A549 (cell line): Measurements from ENCODE around the gene CRIP3. TPM values are rescaled to one million over a fixed set of nuclear protein-coding genes. Genes with fewer than 3 reads are reported as not detected.

Experiments
- ATAC-seq, 2 experiments: fragments of 200-7000 bp in 1 of 2; fragments of >200 bp in 1 of 2; cut with Nextera tagmentation in 1 of 2; cut with Tn5 transposase in 1 of 2; 3 replicates each; pipeline versions ENCODE4 v1.8.0 to v1.9.1; 2018 to 2020; ENCODE audit warnings: mild to moderate bottlenecking in 1 of 2, moderate library complexity in 1 of 2
- CTCF ChIA-PET: fragments of 300-600 bp; sonication (Branson Sonifier 250); formaldehyde crosslinking; extraction: SDS; loops from one replicate; lab custom pipeline; 2021; ENCODE audit warnings: antibody characterized with exemption, inconsistent platforms; lab: Yijun Ruan, JAX
- POLR2A ChIA-PET: fragments of 350-600 bp; formaldehyde crosslinking; extraction: SDS; loops from one replicate; lab custom pipeline; 2021; ENCODE audit warnings: antibody characterized with exemption, inconsistent platforms; lab: Yijun Ruan, JAX
- DNase-seq, 2 experiments: peaks; one replicate each; pipeline versions ENCODE4 v3.0.0 to v3.0.0-alpha.2; 2011 to 2016; ENCODE audit warnings: low read depth in 1 of 2, low spot score in 1 of 2
- FAIRE-seq: peaks from 2 replicates; lab custom pipeline; 2011; peaks lifted over from hg19 to GRCh38; lab: Jason Lieb, UNC
- H3K27ac ChIP-seq, 2 experiments: fragments of >200 bp; sonication (Bioruptor Twin); formaldehyde crosslinking; 3 replicates each; pipeline ENCODE4 v1.5.1; 2016 to 2017
- H3K4me1 ChIP-seq: fragments of >200 bp; sonication (Bioruptor Twin); formaldehyde crosslinking; 3 replicates; pipeline ENCODE4 v1.6.1; 2016
- H3K4me2 ChIP-seq: fragments of >200 bp; sonication (Bioruptor Twin); formaldehyde crosslinking; 3 replicates; pipeline ENCODE4 v1.6.1; 2016
- H3K4me3 ChIP-seq: fragments of >200 bp; sonication (Bioruptor Twin); formaldehyde crosslinking; 3 replicates; pipeline ENCODE4 v1.5.1; 2016
- H3K9me3 ChIP-seq: fragments of >200 bp; sonication (Bioruptor Twin); formaldehyde crosslinking; 3 replicates; pipeline ENCODE4 v1.6.1; 2016
- CEBPB ChIP-seq, 2 experiments: fragments of >200 bp in 1 of 2; sonication (Bioruptor Twin) in 1 of 2; formaldehyde crosslinking in 1 of 2; IDR thresholded peaks; 2 replicates each; pipeline ENCODE4 v1.6.1; 2012 to 2016
- CHD4 ChIP-seq: fragments of 200-600 bp; sonication (generic); IDR thresholded peaks from 2 replicates; pipeline ENCODE4 v1.6.1; 2016; ENCODE audit warnings: antibody characterized with exemption, mild to moderate bottlenecking, borderline replicate concordance
- EHF ChIP-seq: fragments of 250-450 bp; sonication (Bioruptor Pico); IDR thresholded peaks from 2 replicates; pipeline ENCODE4 v1.5.0; 2020; ENCODE audit warnings: mild to moderate bottlenecking
- EHMT2 ChIP-seq: fragments of 200-600 bp; sonication (generic); IDR thresholded peaks from 2 replicates; pipeline ENCODE4 v1.6.1; 2016; ENCODE audit warnings: antibody characterized with exemption, low read depth, mild to moderate bottlenecking, moderate library complexity
- ESRRA ChIP-seq: fragments of 150-350 bp; IDR thresholded peaks from 2 replicates; pipeline ENCODE4 v1.6.1; 2014; ENCODE audit warnings: mild to moderate bottlenecking, low read length, borderline replicate concordance
- HOXB5 ChIP-seq: fragments of 250-450 bp; sonication (Bioruptor Pico); IDR thresholded peaks from 2 replicates; pipeline ENCODE4 v1.5.0; 2020; ENCODE audit warnings: mild to moderate bottlenecking, moderate library complexity
- MAFK ChIP-seq: fragments of 450-650 bp; IDR thresholded peaks from 2 replicates; pipeline ENCODE4 v1.6.1; 2014; ENCODE audit not compliant: partially characterized antibody
- MYC ChIP-seq: IDR thresholded peaks from 2 replicates; pipeline ENCODE4 v1.6.1; 2012; ENCODE audit warnings: mild to moderate bottlenecking, inconsistent platforms, low read length, improper control_type of control experiment, borderline replicate concordance
- NFE2L2 ChIP-seq: fragments of 150-350 bp; conservative IDR thresholded peaks from 2 replicates; pipeline ENCODE4 v1.6.1; 2014; ENCODE audit warnings: low read length
- SREBF2 ChIP-seq: fragments of 450-650 bp; IDR thresholded peaks from 2 replicates; pipeline ENCODE4 v1.6.1; 2014; ENCODE audit warnings: mild to moderate bottlenecking, moderate library complexity
- TFCP2L1 ChIP-seq: fragments of 250-450 bp; sonication (Bioruptor Pico); IDR thresholded peaks from 2 replicates; pipeline ENCODE4 v1.5.0; 2021; ENCODE audit warnings: mild to moderate bottlenecking
- TP53 ChIP-seq: fragments of 250-450 bp; sonication (Bioruptor Pico); IDR thresholded peaks from 2 replicates; pipeline ENCODE4 v1.5.0; 2021; ENCODE audit warnings: mild to moderate bottlenecking, moderate library complexity
- ZC3H11A ChIP-seq: fragments of 450-650 bp; IDR thresholded peaks from 2 replicates; pipeline ENCODE4 v1.6.1; 2014; ENCODE audit warnings: antibody characterized with exemption, mild to moderate bottlenecking
- WGBS: methylation state at CpG from one replicate; pipeline ENCODE4 v1.1.6; 2017; ENCODE audit errors: missing lambda C conversion rate; 5-methylcytosine and 5-hydroxymethylcytosine counted together
- polyA plus RNA-seq, 4 experiments: library from polyadenylated mRNA; depleted of rRNA in 3 of 4; stranded (reverse); fragments of >200 nt; fragmentation: RNase III in 1 of 4; extraction: RNeasy Plus Mini Kit Qiagen cat#74134 plus additional on column Dnase treatment in 1 of 4; gene quantifications; 2 replicates in 3 of 4; 3 replicates in 1 of 4; pipeline ENCODE4 v1.2.3, GENCODE V29; 2011 to 2017
- TF ChIP-seq, protein P1 (sequence below): fragments of 250-450 bp; sonication (Bioruptor Pico); IDR thresholded peaks from 2 replicates; pipeline ENCODE4 v1.5.0; 2021; ENCODE audit warnings: mild to moderate bottlenecking, moderate library complexity, borderline replicate concordance
- TF ChIP-seq, protein P2 (sequence below): fragments of >200 bp; sonication (Bioruptor Twin); formaldehyde crosslinking; IDR thresholded peaks from 2 replicates; pipeline ENCODE4 v1.6.1; 2016
- TF ChIP-seq, protein P3 (sequence below): fragments of 450-650 bp; IDR thresholded peaks from 2 replicates; pipeline ENCODE4 v1.6.1; 2014; ENCODE audit warnings: antibody characterized with exemption
- TF ChIP-seq, protein P4 (sequence below): fragments of 150-350 bp; IDR thresholded peaks from 2 replicates; pipeline ENCODE4 v1.6.1; 2014; ENCODE audit warnings: low read depth, mild to moderate bottlenecking, low read length

CRIP3 gene
- polyA plus RNA-seq, 2 of the 4 experiments (the other 2 are of a cell fraction): 1.3 to 2.8 TPM

DNA sequence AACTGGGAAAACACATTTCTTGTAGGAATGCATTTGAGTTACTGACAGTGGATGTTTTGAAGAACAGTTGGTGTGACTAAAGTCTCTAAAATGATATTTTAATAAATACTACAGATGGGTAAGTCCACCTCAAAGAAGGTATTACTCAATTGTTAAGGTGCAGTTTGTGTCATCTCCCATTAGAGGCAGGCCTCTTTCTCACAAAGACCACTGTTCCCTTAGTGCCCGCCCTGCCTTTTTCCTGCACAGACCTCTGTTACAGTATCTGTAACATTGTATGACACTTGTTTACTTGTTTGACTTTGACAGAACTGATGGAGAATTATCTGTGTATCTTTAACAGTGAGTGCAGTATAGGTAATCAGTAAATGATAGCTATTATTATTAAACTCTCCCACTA is 5.2 kb upstream of the CRIP3 start:
- Histone ChIP-seq H3K4me2 (no peak overlapping the region), H3K9me3 (no peaks in the 10 kb centered on the region), H3K4me1 (peaks cover 12% of the 10 kb centered on the region), H3K27ac (no peak overlapping the region), H3K4me3 (no peak overlapping the region)
- no peak for DNase-seq
- no peak for FAIRE-seq
- WGBS: 80% methylated on average over 1 of the region's 1 CpG
- POLR2A ChIA-PET: no interaction called here
- CTCF ChIA-PET: interaction anchor here (1.0 to 1.7 kb wide), 5 partner anchors 17 to 193 kb away, joined by 3 to 8 read pairs (median 5); no protein-coding TSS in a partner anchor
- ATAC-seq: no peak
- TF ChIP-seq ZC3H11A: no peak
- TF ChIP-seq, protein P1, sequence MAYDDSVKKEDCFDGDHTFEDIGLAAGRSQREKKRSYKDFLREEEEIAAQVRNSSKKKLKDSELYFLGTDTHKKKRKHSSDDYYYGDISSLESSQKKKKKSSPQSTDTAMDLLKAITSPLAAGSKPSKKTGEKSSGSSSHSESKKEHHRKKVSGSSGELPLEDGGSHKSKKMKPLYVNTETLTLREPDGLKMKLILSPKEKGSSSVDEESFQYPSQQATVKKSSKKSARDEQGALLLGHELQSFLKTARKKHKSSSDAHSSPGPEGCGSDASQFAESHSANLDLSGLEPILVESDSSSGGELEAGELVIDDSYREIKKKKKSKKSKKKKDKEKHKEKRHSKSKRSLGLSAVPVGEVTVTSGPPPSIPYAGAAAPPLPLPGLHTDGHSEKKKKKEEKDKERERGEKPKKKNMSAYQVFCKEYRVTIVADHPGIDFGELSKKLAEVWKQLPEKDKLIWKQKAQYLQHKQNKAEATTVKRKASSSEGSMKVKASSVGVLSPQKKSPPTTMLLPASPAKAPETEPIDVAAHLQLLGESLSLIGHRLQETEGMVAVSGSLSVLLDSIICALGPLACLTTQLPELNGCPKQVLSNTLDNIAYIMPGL (CRISPR knock-in tag): no peak
- TF ChIP-seq, all 56 proteins: peak for 0

DNA sequence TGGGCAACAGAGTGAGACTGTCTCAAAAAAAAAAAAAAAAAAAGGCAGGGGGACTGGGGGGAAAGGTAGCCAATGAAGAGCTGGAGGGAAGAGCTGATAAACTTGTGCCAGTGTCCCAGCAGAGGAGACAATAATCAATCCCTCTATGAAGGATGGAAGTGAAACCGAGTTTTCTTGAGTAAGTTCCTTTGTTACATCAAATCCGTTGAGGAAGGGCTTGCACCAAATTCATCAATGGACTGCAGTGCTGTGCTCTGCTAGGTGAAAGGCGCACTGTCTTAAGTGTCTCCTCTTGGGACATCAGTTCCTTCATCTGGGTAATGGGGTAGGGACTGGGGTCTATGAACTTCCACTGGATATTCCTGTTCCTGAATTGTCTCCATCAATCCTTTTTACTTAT is 3.0 kb upstream of the CRIP3 start:
- POLR2A ChIA-PET: interaction anchor here (0.6 kb wide), 1 partner anchor 196 kb away, joined by 3 read pairs; no protein-coding TSS in a partner anchor
- H3K4me1 ChIP-seq: peaks cover 12% of the 10 kb centered on the region
- no peak for FAIRE-seq
- no peak overlapping the region for H3K4me3 ChIP-seq
- H3K4me2 ChIP-seq: no peak overlapping the region
- CTCF ChIA-PET: interaction anchor here (1.1 to 1.5 kb wide), 3 partner anchors 9 to 49 kb away, joined by 3 read pairs; no protein-coding TSS in a partner anchor
- WGBS: 86% methylated on average over 3 of the region's 3 CpGs
- H3K27ac ChIP-seq: no peak overlapping the region
- DNase-seq: no peak
- ATAC-seq: no peak
- TF ChIP-seq TP53 (CRISPR knock-in tag) (no peak), HOXB5 (no peak), TFCP2L1 (CRISPR knock-in tag) (no peak), ZC3H11A (no peak)
- TF ChIP-seq, protein P2, sequence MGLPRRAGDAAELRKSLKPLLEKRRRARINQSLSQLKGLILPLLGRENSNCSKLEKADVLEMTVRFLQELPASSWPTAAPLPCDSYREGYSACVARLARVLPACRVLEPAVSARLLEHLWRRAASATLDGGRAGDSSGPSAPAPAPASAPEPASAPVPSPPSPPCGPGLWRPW: no peak
- no peaks in the 10 kb centered on the region for H3K9me3 ChIP-seq

DNA sequence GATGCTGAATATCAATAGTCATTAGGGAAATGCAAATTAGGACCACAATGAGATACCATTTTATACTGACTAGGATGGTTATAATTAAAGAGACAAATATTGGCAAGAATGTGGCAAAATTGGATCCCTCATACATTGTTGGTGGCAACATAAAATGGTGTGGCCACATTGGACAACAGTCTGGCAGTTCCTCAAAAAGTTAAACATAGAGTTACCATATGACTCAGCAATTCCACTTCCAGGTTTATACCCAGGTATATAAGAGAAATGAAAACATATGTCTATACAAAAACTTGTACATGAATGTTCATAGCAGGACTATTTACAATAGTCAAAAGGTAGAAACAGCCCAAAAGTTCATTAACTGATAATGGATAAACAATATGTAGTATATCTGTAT is 2.0 kb upstream of the CRIP3 start:
- no peak overlapping the region for H3K27ac ChIP-seq
- H3K4me2 ChIP-seq: no peak overlapping the region
- no peak for DNase-seq
- CTCF ChIA-PET: no interaction called here
- H3K9me3 ChIP-seq: no peaks in the 10 kb centered on the region
- peaks cover 12% of the 10 kb centered on the region for H3K4me1 ChIP-seq
- no peak overlapping the region for H3K4me3 ChIP-seq
- POLR2A ChIA-PET: no interaction called here
- no peak for FAIRE-seq
- ATAC-seq: no peak
- TF ChIP-seq CEBPB (IDR thresholded peaks at IDR 0.05): no peak
- 0 out of 2 replicates have a peak, but pooled peaks have one; percentile 11 for TF ChIP-seq NFE2L2
- TF ChIP-seq MAFK: peak; percentile 64
- TF ChIP-seq ESRRA: no peak

DNA sequence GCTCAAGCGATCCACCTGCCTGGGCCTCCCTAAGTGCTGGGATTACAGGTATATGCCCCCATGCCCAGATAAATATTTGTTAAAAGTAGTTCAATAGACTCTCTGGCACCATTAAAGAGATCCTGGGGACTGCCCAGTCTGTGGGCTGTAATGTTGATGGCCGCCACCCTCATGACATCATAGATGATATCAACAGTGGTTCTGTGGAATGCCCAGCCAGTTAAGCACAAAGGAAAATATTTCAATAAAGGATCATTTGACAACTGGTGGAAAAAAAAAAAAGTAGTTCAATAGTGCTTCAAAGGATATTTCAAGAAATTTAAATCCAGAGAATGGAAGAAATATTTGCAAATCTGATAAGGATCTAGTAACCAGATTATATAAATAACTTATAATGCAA is 1.5 kb upstream of the CRIP3 start:
- H3K4me1 ChIP-seq: peaks cover 12% of the 10 kb centered on the region
- no peak overlapping the region for H3K4me2 ChIP-seq
- ChIA-PET POLR2A (no interaction called here), CTCF (interaction anchor here (1.9 to 5.3 kb wide), 5 partner anchors 11 to 197 kb away, joined by 8 to 22 read pairs (median 12); partner anchors contain the start of gene SLC22A7)
- H3K4me3 ChIP-seq: no peak overlapping the region
- DNase-seq (no peak), FAIRE-seq (no peak), ATAC-seq (no peak)
- WGBS: 100% methylated on average over 2 of the region's 2 CpGs
- H3K27ac ChIP-seq: no peak overlapping the region
- TF ChIP-seq EHMT2: no peak
- TF ChIP-seq, protein P3, sequence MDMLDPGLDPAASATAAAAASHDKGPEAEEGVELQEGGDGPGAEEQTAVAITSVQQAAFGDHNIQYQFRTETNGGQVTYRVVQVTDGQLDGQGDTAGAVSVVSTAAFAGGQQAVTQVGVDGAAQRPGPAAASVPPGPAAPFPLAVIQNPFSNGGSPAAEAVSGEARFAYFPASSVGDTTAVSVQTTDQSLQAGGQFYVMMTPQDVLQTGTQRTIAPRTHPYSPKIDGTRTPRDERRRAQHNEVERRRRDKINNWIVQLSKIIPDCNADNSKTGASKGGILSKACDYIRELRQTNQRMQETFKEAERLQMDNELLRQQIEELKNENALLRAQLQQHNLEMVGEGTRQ: no peak
- no peak for TF ChIP-seq SREBF2
- TF ChIP-seq CHD4: no peak
- TF ChIP-seq EHF (CRISPR knock-in tag): no peak
- no peak for TF ChIP-seq MYC
- TF ChIP-seq, protein P4, sequence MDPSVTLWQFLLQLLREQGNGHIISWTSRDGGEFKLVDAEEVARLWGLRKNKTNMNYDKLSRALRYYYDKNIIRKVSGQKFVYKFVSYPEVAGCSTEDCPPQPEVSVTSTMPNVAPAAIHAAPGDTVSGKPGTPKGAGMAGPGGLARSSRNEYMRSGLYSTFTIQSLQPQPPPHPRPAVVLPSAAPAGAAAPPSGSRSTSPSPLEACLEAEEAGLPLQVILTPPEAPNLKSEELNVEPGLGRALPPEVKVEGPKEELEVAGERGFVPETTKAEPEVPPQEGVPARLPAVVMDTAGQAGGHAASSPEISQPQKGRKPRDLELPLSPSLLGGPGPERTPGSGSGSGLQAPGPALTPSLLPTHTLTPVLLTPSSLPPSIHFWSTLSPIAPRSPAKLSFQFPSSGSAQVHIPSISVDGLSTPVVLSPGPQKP: no peak
- H3K9me3 ChIP-seq: no peaks in the 10 kb centered on the region
